SK-N-SH treated with all-trans-retinoic acid at 6 μM for 48 hours (cell line): ENCODE data around the gene TMC6.

Experiments
- ATAC-seq: fragments of 200-7000 bp; cut with Tn5 transposase; 3 replicates; pipeline ENCODE4 v1.9.1; 2020; ENCODE audit warnings: mild to moderate bottlenecking, moderate library complexity
- BACH2 ChIP-seq: fragments of 250-450 bp; sonication (Bioruptor Pico); IDR thresholded peaks from 2 replicates; pipeline ENCODE4 v1.9.0; 2021; ENCODE audit warnings: mild to moderate bottlenecking, borderline replicate concordance
- CREB5 ChIP-seq: fragments of 250-450 bp; sonication (Bioruptor Pico); IDR thresholded peaks from 2 replicates; pipeline ENCODE4 v1.5.1; 2020; ENCODE audit warnings: low read depth, mild to moderate bottlenecking, moderate library complexity
- CSDC2 ChIP-seq: fragments of 250-450 bp; sonication (Bioruptor Pico); IDR thresholded peaks from 2 replicates; pipeline ENCODE4 v1.5.0; 2020; ENCODE audit warnings: mild to moderate bottlenecking, moderate library complexity
- CSRNP3 ChIP-seq: fragments of 250-450 bp; sonication (Bioruptor Pico); IDR thresholded peaks from 2 replicates; pipeline ENCODE4 v1.5.1; 2021; ENCODE audit warnings: mild to moderate bottlenecking, moderate library complexity
- ESRRG ChIP-seq: fragments of 250-450 bp; sonication (Bioruptor Pico); IDR thresholded peaks from 2 replicates; pipeline ENCODE4 v1.6.1; 2021; ENCODE audit warnings: mild to moderate bottlenecking
- GLIS3 ChIP-seq: fragments of 250-450 bp; sonication (Bioruptor Pico); IDR thresholded peaks from 2 replicates; pipeline ENCODE4 v1.5.0; 2020; ENCODE audit warnings: mild to moderate bottlenecking, moderate library complexity
- ISL1 ChIP-seq: fragments of 250-450 bp; sonication (Bioruptor Pico); IDR thresholded peaks from 2 replicates; pipeline ENCODE4 v2.1.2; 2022; ENCODE audit warnings: mild to moderate bottlenecking, moderate library complexity
- OSR1 ChIP-seq: fragments of 250-450 bp; sonication (Bioruptor Pico); IDR thresholded peaks from 2 replicates; pipeline ENCODE4 v1.8.0; 2022; ENCODE audit warnings: moderate library complexity, mild to moderate bottlenecking, inconsistent platforms
- PATZ1 ChIP-seq: fragments of 250-450 bp; sonication (Bioruptor Pico); IDR thresholded peaks from 2 replicates; pipeline ENCODE4 v1.8.0; 2020; ENCODE audit warnings: mild to moderate bottlenecking, moderate library complexity, borderline replicate concordance
- POU6F1 ChIP-seq: fragments of 250-450 bp; sonication (Bioruptor Pico); IDR thresholded peaks from 2 replicates; pipeline ENCODE4 v1.8.0; 2021; ENCODE audit warnings: low read depth, mild to moderate bottlenecking, moderate library complexity, borderline replicate concordance
- PPARA ChIP-seq: fragments of 250-450 bp; sonication (Bioruptor Pico); IDR thresholded peaks from 2 replicates; pipeline ENCODE4 v1.5.0; 2020; ENCODE audit warnings: mild to moderate bottlenecking, borderline replicate concordance
- RARB ChIP-seq: fragments of 250-450 bp; sonication (Bioruptor Pico); IDR thresholded peaks from 2 replicates; pipeline ENCODE4 v1.8.0; 2021; ENCODE audit warnings: mild to moderate bottlenecking, moderate library complexity
- TOX ChIP-seq: fragments of 250-450 bp; sonication (Bioruptor Pico); IDR thresholded peaks from 2 replicates; pipeline ENCODE4 v1.8.0; 2021; ENCODE audit warnings: mild to moderate bottlenecking, moderate library complexity, borderline replicate concordance
- TSHZ2 ChIP-seq: fragments of 250-450 bp; sonication (Bioruptor Pico); IDR thresholded peaks from 2 replicates; pipeline ENCODE4 v1.5.0; 2020; ENCODE audit warnings: mild to moderate bottlenecking, moderate library complexity
- ZC3H10 ChIP-seq: fragments of 250-450 bp; sonication (Bioruptor Pico); IDR thresholded peaks from 2 replicates; pipeline ENCODE4 v1.5.1; 2021; ENCODE audit warnings: mild to moderate bottlenecking, moderate library complexity
- ZFP3 ChIP-seq: fragments of 250-450 bp; sonication (Bioruptor Pico); IDR thresholded peaks from 2 replicates; pipeline ENCODE4 v1.5.0; 2020; ENCODE audit warnings: mild to moderate bottlenecking, moderate library complexity
- ZFP30 ChIP-seq: fragments of 450-650 bp; formaldehyde crosslinking; IDR thresholded peaks from 2 replicates; pipeline ENCODE4 v1.5.0; 2022; ENCODE audit warnings: mild to moderate bottlenecking, moderate library complexity
- ZNF565 ChIP-seq: fragments of 450-650 bp; formaldehyde crosslinking; conservative IDR thresholded peaks from 2 replicates; pipeline ENCODE4 v1.5.0; 2020; ENCODE audit warnings: low read depth, mild to moderate bottlenecking, moderate library complexity
- ZNF8 ChIP-seq: fragments of 450-650 bp; formaldehyde crosslinking; IDR thresholded peaks from 2 replicates; pipeline ENCODE4 v1.5.0; 2020; ENCODE audit warnings: mild to moderate bottlenecking, moderate library complexity

TMC6 gene

GRCh38 chr17:78089576-78090281 lies 38.8 kb downstream of the TMC6 start (continued):
- TF ChIP-seq PATZ1 (CRISPR knock-in tag) = no peak
- no peak for TF ChIP-seq CREB5 (CRISPR knock-in tag)
- no peak for TF ChIP-seq PPARA (CRISPR knock-in tag)

GRCh38 chr17:78088529-78088928 lies 40.0 kb downstream of the TMC6 start:
- no peak for ATAC-seq
- TF ChIP-seq ZC3H10 (CRISPR knock-in tag) (no peak), TOX (CRISPR knock-in tag) (no peak), GLIS3 (CRISPR knock-in tag) (no peak), BACH2 (CRISPR knock-in tag) (no peak), PATZ1 (CRISPR knock-in tag) (no peak), OSR1 (CRISPR knock-in tag) (no peak), PPARA (CRISPR knock-in tag) (no peak), ESRRG (no peak), RARB (CRISPR knock-in tag) (no peak), CSDC2 (CRISPR knock-in tag) (no peak), POU6F1 (CRISPR knock-in tag) (no peak), ZFP3 (CRISPR knock-in tag) (no peak), CREB5 (CRISPR knock-in tag) (no peak), ZNF8 (CRISPR knock-in tag) (no peak), ISL1 (CRISPR knock-in tag) (no peak), ZFP30 (CRISPR knock-in tag) (no peak), CSRNP3 (CRISPR knock-in tag) (no peak), ZNF565 (CRISPR knock-in tag) (no peak), TSHZ2 (CRISPR knock-in tag) (no peak)
